CD4-positive, CD25-positive, alpha-beta regulatory T cell (primary cell): ENCODE data around the gene PIGL. TPM values are rescaled to one million over a fixed set of nuclear protein-coding genes. Genes with fewer than 3 reads are reported as not detected.
A peak's percentile ranks its signal among the peaks of the same experiment; 100 is the strongest.

Experiments used
- ATAC-seq, 2 donors: fragments of 150-1000 bp; cut with Tn5 transposase; one replicate each; pipeline ENCODE4 v1.10.0; 2021; ENCODE audit warnings: low read depth in 2 of 2, moderate number of reproducible peaks in 2 of 2, moderate library complexity in 1 of 2
- DNase-seq, 3 donors: peaks; one replicate each; pipeline versions ENCODE4 v3.0.0 to v3.0.0-alpha.2; 2012 to 2022; ENCODE audit warnings: mixed read lengths in 1 of 3
- H3K27ac ChIP-seq: one replicate; pipeline ENCODE4 v1.7.0; 2013; ENCODE audit warnings: mild to moderate bottlenecking, low read length; ENCODE audit not compliant: insufficient read depth, poor library complexity, severe bottlenecking
- H3K27me3 ChIP-seq: one replicate; pipeline ENCODE4 v1.7.0; 2013; ENCODE audit warnings: low read length; ENCODE audit not compliant: control insufficient read depth, insufficient read depth
- H3K36me3 ChIP-seq: one replicate; pipeline ENCODE4 v1.7.0; 2013; ENCODE audit warnings: mild to moderate bottlenecking, low read length, moderate library complexity; ENCODE audit not compliant: control insufficient read depth, insufficient read depth
- H3K4me1 ChIP-seq: 2 replicates; pipeline ENCODE4 v1.7.0; 2013; ENCODE audit warnings: mild to moderate bottlenecking, low read length; ENCODE audit not compliant: insufficient read depth, control insufficient read depth, poor library complexity, severe bottlenecking
- H3K4me3 ChIP-seq: one replicate; pipeline ENCODE4 v1.7.0; 2013; ENCODE audit warnings: low read depth, mild to moderate bottlenecking, low read length, moderate library complexity
- H3K9me3 ChIP-seq, 2 experiments: 1 replicate in 1 of 2; 2 replicates in 1 of 2; pipeline ENCODE4 v1.7.0; 2013; ENCODE audit warnings: low read length in 2 of 2, mild to moderate bottlenecking in 1 of 2, moderate library complexity in 1 of 2; ENCODE audit not compliant: control insufficient read depth in 2 of 2
- H3K27ac Mint-ChIP-seq, 3 donors: one replicate each; pipeline ENCODE4 v1.8.0; 2020 to 2022; ENCODE audit warnings: mild to moderate bottlenecking in 3 of 3, mixed read lengths in 3 of 3, moderate library complexity in 2 of 3
- H3K27me3 Mint-ChIP-seq: one replicate; pipeline ENCODE4 v1.8.0; 2022; ENCODE audit warnings: mild to moderate bottlenecking, mixed read lengths
- H3K36me3 Mint-ChIP-seq: one replicate; pipeline ENCODE4 v1.8.0; 2020; ENCODE audit warnings: mixed read lengths
- H3K4me1 Mint-ChIP-seq, 4 donors: one replicate each; pipeline ENCODE4 v1.8.0; 2020 to 2022; ENCODE audit warnings: mixed read lengths in 4 of 4, mild to moderate bottlenecking in 1 of 4
- H3K4me3 Mint-ChIP-seq, 4 donors: one replicate each; pipeline ENCODE4 v1.8.0; 2020 to 2022; ENCODE audit warnings: mild to moderate bottlenecking in 4 of 4, mixed read lengths in 4 of 4, moderate library complexity in 3 of 4
- H3K9me3 Mint-ChIP-seq, 7 donors: one replicate each; pipeline ENCODE4 v1.8.0; 2020 to 2022; ENCODE audit warnings: mixed read lengths in 7 of 7, mild to moderate bottlenecking in 3 of 7, moderate library complexity in 2 of 7
- polyA plus RNA-seq, 4 donors: library from polyadenylated mRNA; unstranded; fragments of 300-500 nt; fragmentation: Illumina TruSeq; gene quantifications; one replicate each; pipeline ENCODE4 v1.2.3, GENCODE V29; 2021
- total RNA-seq: library from RNA; stranded (reverse); gene quantifications from one replicate; pipeline ENCODE4 v1.2.3, GENCODE V29; 2022

PIGL gene
- total and polyA plus RNA-seq, 5 donors from 2014 or later: 8.7 to 59.4 (median 11.5) TPM

- no peak overlapping the region for H3K4me3 Mint-ChIP-seq
- DNase-seq (no peak), ATAC-seq (no peak)
- Histone ChIP-seq H3K9me3 (no peaks in the 10 kb centered on the region), H3K27ac (no peak overlapping the region), H3K36me3 (peaks cover 4% of the 10 kb centered on the region), H3K4me1 (no peaks in the 10 kb centered on the region), H3K27me3 (no peaks in the 10 kb centered on the region), H3K4me3 (no peak overlapping the region)
- no peak overlapping the region for H3K27ac Mint-ChIP-seq
- peaks cover 5% of the 10 kb centered on the region for H3K27me3 Mint-ChIP-seq
- H3K36me3 Mint-ChIP-seq: peaks cover 11% of the 10 kb centered on the region
- H3K9me3 Mint-ChIP-seq: no peaks in the 10 kb centered on the region
- peaks cover 0 to 8% (median 3%) of the 10 kb centered on the region in 4 donors for H3K4me1 Mint-ChIP-seq
These were observed 44.0 kb downstream of the PIGL start for GRCh38 chr17:16261049-16261448.

DNA sequence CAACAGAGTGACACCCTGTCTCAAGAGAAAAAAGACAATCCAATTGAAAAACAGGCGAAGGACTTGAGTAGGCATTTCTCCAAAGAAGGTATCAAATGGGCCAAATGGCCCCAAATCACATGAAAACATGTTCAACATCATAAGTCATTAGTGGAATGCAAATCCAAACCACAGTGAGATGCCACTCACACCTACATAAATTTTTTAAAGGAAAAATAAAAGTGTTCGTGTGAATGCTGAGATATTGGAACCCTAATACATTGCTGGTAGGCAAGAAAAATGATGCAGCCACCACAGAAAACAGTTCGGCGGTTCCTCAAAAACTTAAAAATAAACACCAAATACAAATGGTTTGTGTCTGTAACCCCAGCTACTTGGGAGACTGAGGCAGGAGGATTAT is 45.2 kb downstream of the PIGL start:
- DNase-seq: no peak
- Histone ChIP-seq H3K9me3 (no peaks in the 10 kb centered on the region), H3K27ac (no peak overlapping the region), H3K4me3 (no peak overlapping the region), H3K27me3 (no peaks in the 10 kb centered on the region), H3K4me1 (peaks cover 1% of the 10 kb centered on the region), H3K36me3 (peaks cover 4% of the 10 kb centered on the region)
- ATAC-seq: no peak
- H3K27me3 Mint-ChIP-seq: peaks cover 5% of the 10 kb centered on the region
- peaks cover 5 to 12% (median 8%) of the 10 kb centered on the region in 4 donors for H3K4me1 Mint-ChIP-seq
- H3K36me3 Mint-ChIP-seq: peaks cover 11% of the 10 kb centered on the region
- no peak overlapping the region for H3K27ac Mint-ChIP-seq
- no peak overlapping the region for H3K4me3 Mint-ChIP-seq
- no peaks in the 10 kb centered on the region for H3K9me3 Mint-ChIP-seq

GRCh38 chr17:16267174-16267573 is 50.2 kb downstream of the PIGL start:
- no peak for ATAC-seq
- no peak for DNase-seq
- no peak overlapping the region for H3K4me3 ChIP-seq
- H3K4me1 ChIP-seq: peaks cover 21% of the 10 kb centered on the region
- Mint-ChIP-seq H3K27ac (peak overlapping the region; percentile 91 to 99 (median 95)), H3K27me3 (peaks cover 5% of the 10 kb centered on the region), H3K9me3 (no peaks in the 10 kb centered on the region), H3K4me1 (peaks cover 11 to 40% (median 25%) of the 10 kb centered on the region in 4 donors), H3K4me3 (peak overlapping the region in 3 of 4 donors; percentile 23 to 68 (median 54)), H3K36me3 (peaks cover 4% of the 10 kb centered on the region)
- no peaks in the 10 kb centered on the region for H3K9me3 ChIP-seq
- H3K36me3 ChIP-seq: no peaks in the 10 kb centered on the region
- no peaks in the 10 kb centered on the region for H3K27me3 ChIP-seq
- H3K27ac ChIP-seq: peak overlapping the region; percentile 70

- Histone ChIP-seq H3K4me1 (peaks cover 21% of the 10 kb centered on the region), H3K27me3 (no peaks in the 10 kb centered on the region), H3K27ac (no peak overlapping the region), H3K4me3 (no peak overlapping the region), H3K9me3 (no peaks in the 10 kb centered on the region), H3K36me3 (no peaks in the 10 kb centered on the region)
- ATAC-seq (no peak), DNase-seq (no peak)
- H3K36me3 Mint-ChIP-seq: peaks cover 7% of the 10 kb centered on the region
- peaks cover 15 to 44% (median 30%) of the 10 kb centered on the region in 4 donors for H3K4me1 Mint-ChIP-seq
- H3K9me3 Mint-ChIP-seq: peaks cover 0 to 2% (median 0%) of the 10 kb centered on the region in 7 donors
- H3K27me3 Mint-ChIP-seq: no peaks in the 10 kb centered on the region
- peak overlapping the region; percentile 48 to 80 (median 78) for H3K27ac Mint-ChIP-seq
- peak overlapping the region in 1 of 4 donors; percentile 80 for H3K4me3 Mint-ChIP-seq
These were observed 52.6 kb downstream of the PIGL start for GRCh38 chr17:16269658-16270057.

GRCh38 chr17:16272111-16272840 is 55.3 kb downstream of the PIGL start:
- Mint-ChIP-seq H3K27ac (no peak overlapping the region), H3K4me3 (no peak overlapping the region), H3K9me3 (peaks cover 0 to 3% (median 1%) of the 10 kb centered on the region in 7 donors), H3K27me3 (no peaks in the 10 kb centered on the region), H3K4me1 (peaks cover 10 to 35% (median 24%) of the 10 kb centered on the region in 4 donors), H3K36me3 (peaks cover 6% of the 10 kb centered on the region)
- peaks cover 19% of the 10 kb centered on the region for H3K4me1 ChIP-seq
- H3K27me3 ChIP-seq: no peaks in the 10 kb centered on the region
- no peak overlapping the region for H3K4me3 ChIP-seq
- peaks cover 3 to 4% of the 10 kb centered on the region in 2 experiments for H3K9me3 ChIP-seq
- ATAC-seq (no peak), DNase-seq (no peak)
- no peak overlapping the region for H3K27ac ChIP-seq
- no peaks in the 10 kb centered on the region for H3K36me3 ChIP-seq

GRCh38 chr17:16273499-16273898 is 56.5 kb downstream of the PIGL start:
- DNase-seq: no peak
- Histone ChIP-seq H3K36me3 (no peaks in the 10 kb centered on the region), H3K4me3 (no peak overlapping the region), H3K27ac (no peak overlapping the region), H3K9me3 (peaks cover 3 to 4% of the 10 kb centered on the region in 2 experiments), H3K27me3 (no peaks in the 10 kb centered on the region), H3K4me1 (peaks cover 7% of the 10 kb centered on the region)
- Mint-ChIP-seq H3K36me3 (peaks cover 8% of the 10 kb centered on the region), H3K27ac (peak overlapping the region in 2 of 3 donors; percentile 18 to 33), H3K27me3 (no peaks in the 10 kb centered on the region), H3K4me1 (peaks cover 4 to 25% (median 13%) of the 10 kb centered on the region in 4 donors), H3K4me3 (no peak overlapping the region), H3K9me3 (peaks cover 0 to 3% (median 1%) of the 10 kb centered on the region in 7 donors)
- no peak for ATAC-seq

DNA sequence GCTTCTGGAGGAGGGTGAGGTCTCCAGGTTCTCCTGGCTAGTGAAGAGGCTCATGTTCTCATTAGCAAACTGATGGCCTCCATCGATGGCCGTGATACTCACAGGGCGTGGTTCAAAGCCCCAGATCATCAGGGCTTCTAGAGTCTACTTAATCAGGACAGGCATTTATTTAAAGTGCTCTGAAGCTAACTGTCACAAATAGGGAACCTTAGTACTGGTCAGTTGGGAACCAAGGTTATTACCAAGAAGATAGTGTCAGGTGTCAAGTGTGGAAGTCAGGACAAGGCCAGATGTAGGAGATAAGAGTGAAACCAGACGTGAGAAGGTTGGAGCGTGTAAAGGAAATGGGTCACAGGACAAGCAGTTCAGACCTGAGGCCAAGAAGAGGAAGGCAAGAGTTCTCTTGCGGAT is 56.9 kb downstream of the PIGL start:
- no peak overlapping the region for H3K4me3 Mint-ChIP-seq
- Histone ChIP-seq H3K27ac (no peak overlapping the region), H3K4me3 (no peak overlapping the region), H3K36me3 (no peaks in the 10 kb centered on the region), H3K9me3 (peaks cover 3 to 4% of the 10 kb centered on the region in 2 experiments), H3K27me3 (no peaks in the 10 kb centered on the region), H3K4me1 (peaks cover 2% of the 10 kb centered on the region)
- H3K27ac Mint-ChIP-seq: peak overlapping the region in 2 of 3 donors; percentile 33 to 69
- H3K36me3 Mint-ChIP-seq: peaks cover 10% of the 10 kb centered on the region
- ATAC-seq (no peak), DNase-seq (no peak)
- peaks cover 0 to 3% (median 1%) of the 10 kb centered on the region in 7 donors for H3K9me3 Mint-ChIP-seq
- peaks cover 4 to 24% (median 11%) of the 10 kb centered on the region in 4 donors for H3K4me1 Mint-ChIP-seq
- H3K27me3 Mint-ChIP-seq: no peaks in the 10 kb centered on the region
